K562 (cell line): ENCODE results near the gene GPATCH2L. TPM values are rescaled to one million over a fixed set of nuclear protein-coding genes. Genes with fewer than 3 reads are reported as not detected.

Source experiments
- ARHGAP35 ChIP-seq: fragments of 450-650 bp; IDR thresholded peaks from 2 replicates; pipeline ENCODE4 v1.6.1; 2018; ENCODE audit not compliant: partially characterized antibody
- BMI1 ChIP-seq: fragments of 150-350 bp; IDR thresholded peaks from 2 replicates; pipeline ENCODE4 v1.6.1; 2014; ENCODE audit warnings: low read length
- CAMTA2 ChIP-seq: fragments of 250-450 bp; sonication (Bioruptor Pico); conservative IDR thresholded peaks from 2 replicates; pipeline ENCODE4 v1.5.1; 2022
- CBX3 ChIP-seq, 2 experiments: IDR thresholded peaks; 1 replicate in 1 of 2; 2 replicates in 1 of 2; pipeline ENCODE4 v1.6.1; 2012; ENCODE audit warnings: inconsistent platforms in 2 of 2, low read length in 2 of 2, borderline replicate concordance in 1 of 2, control low read depth in 1 of 2
- E2F1 ChIP-seq: sonication (generic); formaldehyde crosslinking; IDR thresholded peaks from 2 replicates; pipeline ENCODE4 v1.8.1; 2023; ENCODE audit warnings: mild to moderate bottlenecking, missing genetic modification reagents, moderate library complexity
- E4F1 ChIP-seq: fragments of 250-450 bp; sonication (Bioruptor Pico); IDR thresholded peaks from 2 replicates; pipeline ENCODE4 v1.5.0; 2021; ENCODE audit warnings: mild to moderate bottlenecking, borderline replicate concordance
- ETV5 ChIP-seq: sonication (generic); formaldehyde crosslinking; IDR thresholded peaks from 2 replicates; pipeline ENCODE4 v1.4.0; 2020; ENCODE audit warnings: low read depth, mild to moderate bottlenecking, missing genetic modification reagents
- GTF2E2 ChIP-seq: fragments of 200-800 bp; sonication (Bioruptor generic); IDR thresholded peaks from 2 replicates; pipeline ENCODE4 v1.6.1; 2016; ENCODE audit warnings: missing genetic modification characterization, missing compliant biosample characterization
- HDAC1 ChIP-seq, 2 experiments: fragments of 450-650 bp; IDR thresholded peaks; 2 replicates each; pipeline ENCODE4 v1.6.1; 2016 to 2017; ENCODE audit warnings: inconsistent platforms in 1 of 2, mild to moderate bottlenecking in 1 of 2, moderate library complexity in 1 of 2
- HMGN3 ChIP-seq: IDR thresholded peaks from 2 replicates; pipeline ENCODE4 v1.6.1; 2011; ENCODE audit warnings: borderline replicate concordance, low read depth, mild to moderate bottlenecking, mixed read lengths, low read length; ENCODE audit not compliant: insufficient read length; ENCODE audit errors: extremely low read depth
- JUN ChIP-seq, 2 experiments: sonication (generic) in 1 of 2; formaldehyde crosslinking in 1 of 2; IDR thresholded peaks; 2 replicates each; pipeline versions ENCODE4 v1.6.1 to v1.8.0; 2012 to 2022; ENCODE audit warnings: borderline replicate concordance in 2 of 2, mild to moderate bottlenecking in 2 of 2, improper control_type of control experiment in 1 of 2, low read depth in 1 of 2, low read length in 1 of 2, missing genetic modification reagents in 1 of 2
- KDM5B ChIP-seq: fragments of 200-600 bp; sonication (generic); IDR thresholded peaks from 2 replicates; pipeline ENCODE4 v1.6.1; 2012; ENCODE audit warnings: low read depth, mild to moderate bottlenecking, moderate library complexity, low read length, control low read depth, inconsistent platforms; ENCODE audit not compliant: insufficient replicate concordance
- MTF1 ChIP-seq: fragments of 250-450 bp; sonication (Bioruptor Pico); IDR thresholded peaks from 2 replicates; pipeline ENCODE4 v1.9.0; 2021; ENCODE audit warnings: moderate library complexity, mild to moderate bottlenecking, inconsistent platforms, borderline replicate concordance
- SNIP1 ChIP-seq: fragments of 450-650 bp; IDR thresholded peaks from 2 replicates; pipeline ENCODE4 v1.7.1; 2017; ENCODE audit warnings: low read depth, mild to moderate bottlenecking
- SRF ChIP-seq, 2 experiments: fragments of 250-450, 450-650 bp in 1 of 2; sonication (Bioruptor Pico) in 1 of 2; sonication (generic) in 1 of 2; formaldehyde crosslinking; IDR thresholded peaks; 2 replicates each; pipeline versions ENCODE4 v1.5.0 to v1.5.1; 2020 to 2022; ENCODE audit warnings: mild to moderate bottlenecking in 1 of 2, missing genetic modification reagents in 1 of 2
- SRSF9 ChIP-seq: fragments of 200-400 bp; formaldehyde crosslinking; IDR thresholded peaks from 2 replicates; pipeline ENCODE4 v1.6.1; 2017; ENCODE audit warnings: low read depth, low read length, borderline replicate concordance
- ZBTB11 ChIP-seq, 3 experiments: fragments of 200-800 bp in 1 of 3; fragments of 250-450 bp in 1 of 3; fragments of 450-650 bp in 1 of 3; sonication (Bioruptor Pico) in 1 of 3; sonication (Bioruptor generic) in 1 of 3; formaldehyde crosslinking in 1 of 3; IDR thresholded peaks; 2 replicates each; pipeline versions ENCODE4 v1.6.1 to v1.8.0; 2016 to 2022; ENCODE audit warnings: mild to moderate bottlenecking in 2 of 3, missing genetic modification characterization in 2 of 3, missing compliant biosample characterization in 1 of 3, moderate library complexity in 1 of 3
- ZNF696 ChIP-seq: fragments of 250-450 bp; sonication (Bioruptor Pico); conservative IDR thresholded peaks from 2 replicates; pipeline ENCODE4 v1.4.0; 2020; ENCODE audit warnings: mild to moderate bottlenecking, moderate library complexity
- polyA plus RNA-seq, 8 experiments: library from polyadenylated mRNA; depleted of rRNA in 4 of 8; stranded (reverse) in 5 of 8; unstranded in 3 of 8; fragments of >200 nt; fragmentation: Nextera tagmentation in 2 of 8; fragmentation: Illumina TruSeq in 1 of 8; extraction: Ambion mirVana in 2 of 8; extraction: Trizol in 1 of 8; gene quantifications; 2 replicates each; pipeline versions ENCODE4 v1.2.1 to v1.2.3, GENCODE V29; 2011 to 2014; ENCODE audit warnings: inconsistent platforms in 1 of 8, missing spikeins in 1 of 8
- total RNA-seq, 7 experiments: library from RNA; depleted of rRNA in 6 of 7; stranded (reverse); fragments of >200 nt in 6 of 7; fragmentation: Illumina TruSeq in 2 of 7; extraction: Trizol in 2 of 7; gene quantifications; 2 replicates each; pipeline versions ENCODE4 v1.2.1 to v1.2.3, GENCODE V29; 2011 to 2021; ENCODE audit warnings: low replicate concordance in 1 of 7

The GPATCH2L gene
- total and polyA plus RNA-seq, 9 of the 15 experiments (the other 6 are each of a cell fraction or from before 2014, with no cell fraction given) = 13.1 to 39.6 (median 20.0) TPM

- TF ChIP-seq ZBTB11 (CRISPR knock-in tag; IDR thresholded peaks at IDR 0.05) (no peak), JUN (IDR thresholded peaks at IDR 0.05; ENCODE audit: borderline replicate concordance, low read depth, low read length) (no peak), JUN (CRISPR knock-in tag; IDR thresholded peaks at IDR 0.05; ENCODE audit: borderline replicate concordance) (peak; percentile 47; the same call in 1 of the 2 replicates), E2F1 (no peak), BMI1 (no peak), SNIP1 (no peak), CBX3 (IDR thresholded peaks at IDR 0.05; ENCODE audit: borderline replicate concordance in 1 of 2, low read length in 2 of 2) (peak in 1 of 2 experiments; percentile 69; a peak in 1 of 3 replicates), KDM5B (peak; percentile 59), GTF2E2 (no peak), HDAC1 (IDR thresholded peaks at IDR 0.05) (peak in 1 of 2 experiments; percentile 63; a peak in 1 of 4 replicates), ARHGAP35 (no peak), MTF1 (CRISPR knock-in tag) (no peak), SRF (CRISPR knock-in tag; IDR thresholded peaks at IDR 0.05) (no peak), ZNF696 (CRISPR knock-in tag) (no peak), CAMTA2 (CRISPR knock-in tag) (no peak), HMGN3 (peak; percentile 40), ETV5 (CRISPR knock-in tag) (peak; percentile 49; the same call in 1 of the 2 replicates), SRSF9 (no peak), E4F1 (no peak)
Measured at GRCh38 chr14:76151398-76152332, at the start of gene GPATCH2L (continued).
